ENCODE data around the gene TMPRSS6.

DNA sequence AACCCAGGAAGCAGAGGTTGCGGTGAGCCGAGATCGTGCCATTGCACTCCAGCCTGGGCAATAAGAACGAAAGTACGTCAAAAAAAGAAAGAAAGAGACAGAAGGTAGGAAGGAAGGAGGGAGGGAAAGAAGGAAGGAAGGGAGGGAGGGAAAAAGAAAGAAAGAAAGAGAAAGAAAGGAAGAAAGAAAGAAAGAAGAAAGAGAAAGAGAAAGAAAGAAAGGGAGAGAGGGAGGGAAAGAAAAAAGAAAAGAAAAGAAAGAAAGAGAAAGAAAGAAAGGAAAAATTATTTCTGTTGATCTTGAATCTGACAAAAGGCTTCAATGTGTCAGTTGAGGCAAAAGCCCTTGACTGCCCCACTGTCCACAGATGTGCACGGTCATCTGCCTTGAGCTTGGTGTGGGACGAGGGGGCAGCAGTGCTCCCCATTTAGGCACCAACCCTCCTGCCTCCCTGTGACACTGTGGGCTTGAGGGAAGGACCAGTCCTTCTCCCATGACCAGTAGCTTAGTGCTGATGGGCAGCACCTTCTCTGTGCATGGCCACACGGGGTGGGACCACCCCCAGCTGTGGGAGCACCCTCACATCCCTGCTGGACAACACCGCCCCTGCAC lies 33.6 kb downstream of the TMPRSS6 start:
- TF ChIP-seq EZH2 (IDR thresholded peaks at IDR 0.05; ENCODE audit: low read length, missing control alignments), result no peak
- TF ChIP-seq, protein P1, sequence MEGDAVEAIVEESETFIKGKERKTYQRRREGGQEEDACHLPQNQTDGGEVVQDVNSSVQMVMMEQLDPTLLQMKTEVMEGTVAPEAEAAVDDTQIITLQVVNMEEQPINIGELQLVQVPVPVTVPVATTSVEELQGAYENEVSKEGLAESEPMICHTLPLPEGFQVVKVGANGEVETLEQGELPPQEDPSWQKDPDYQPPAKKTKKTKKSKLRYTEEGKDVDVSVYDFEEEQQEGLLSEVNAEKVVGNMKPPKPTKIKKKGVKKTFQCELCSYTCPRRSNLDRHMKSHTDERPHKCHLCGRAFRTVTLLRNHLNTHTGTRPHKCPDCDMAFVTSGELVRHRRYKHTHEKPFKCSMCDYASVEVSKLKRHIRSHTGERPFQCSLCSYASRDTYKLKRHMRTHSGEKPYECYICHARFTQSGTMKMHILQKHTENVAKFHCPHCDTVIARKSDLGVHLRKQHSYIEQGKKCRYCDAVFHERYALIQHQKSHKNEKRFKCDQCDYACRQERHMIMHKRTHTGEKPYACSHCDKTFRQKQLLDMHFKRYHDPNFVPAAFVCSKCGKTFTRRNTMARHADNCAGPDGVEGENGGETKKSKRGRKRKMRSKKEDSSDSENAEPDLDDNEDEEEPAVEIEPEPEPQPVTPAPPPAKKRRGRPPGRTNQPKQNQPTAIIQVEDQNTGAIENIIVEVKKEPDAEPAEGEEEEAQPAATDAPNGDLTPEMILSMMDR (conservative IDR thresholded peaks at IDR 0.05 in 1 of 2, IDR thresholded peaks at IDR 0.05 in 1 of 2; ENCODE audit: low read depth in 1 of 2, low read length in 2 of 2), result no peak
